Subcutaneous abdominal adipose tissue (tissue), 5 donors: Measurements from ENCODE around the gene NRP2.

Source experiments
- H3K27ac ChIP-seq: one replicate; pipeline ENCODE4 v1.7.0; 2013; ENCODE audit warnings: low read depth, mild to moderate bottlenecking, inconsistent platforms, low read length, moderate library complexity
- H3K27me3 ChIP-seq, 5 donors: one replicate each; pipeline ENCODE4 v1.7.0; 2013; ENCODE audit warnings: low read length in 5 of 5, inconsistent platforms in 1 of 5; ENCODE audit not compliant: control insufficient read depth in 5 of 5, insufficient read depth in 4 of 5
- H3K36me3 ChIP-seq, 5 donors: one replicate each; pipeline ENCODE4 v1.7.0; 2013; ENCODE audit warnings: low read length in 5 of 5; ENCODE audit not compliant: control insufficient read depth in 5 of 5, insufficient read depth in 5 of 5
- H3K4me1 ChIP-seq, 5 donors: one replicate each; pipeline ENCODE4 v1.7.0; 2013; ENCODE audit warnings: low read length in 5 of 5, mild to moderate bottlenecking in 3 of 5, moderate library complexity in 1 of 5; ENCODE audit not compliant: control insufficient read depth in 5 of 5, insufficient read depth in 5 of 5
- H3K4me3 ChIP-seq, 5 donors: one replicate each; pipeline ENCODE4 v1.7.0; 2013; ENCODE audit warnings: low read length in 5 of 5, low read depth in 1 of 5
- H3K9ac ChIP-seq, 5 donors: one replicate each; pipeline ENCODE4 v1.7.0; 2013; ENCODE audit warnings: low read length in 5 of 5, mild to moderate bottlenecking in 4 of 5, moderate library complexity in 3 of 5
- H3K9me3 ChIP-seq, 5 donors: one replicate each; pipeline ENCODE4 v1.7.0; 2013; ENCODE audit warnings: low read length in 5 of 5; ENCODE audit not compliant: control insufficient read depth in 5 of 5
- donor health status: healthy.
- donor health status: healthy.
- donor health status: healthy.
- donor health status: healthy.
- donor health status: healthy.

Gene NRP2

GRCh38 chr2:205678541-205679142 lies 3.7 kb upstream of the NRP2 start:
- Histone ChIP-seq H3K9ac (no peak overlapping the region), H3K9me3 (no peaks in the 10 kb centered on the region), H3K4me3 (no peak overlapping the region), H3K4me1 (peaks cover 4 to 31% (median 23%) of the 10 kb centered on the region in 5 donors), H3K27me3 (no peaks in the 10 kb centered on the region), H3K36me3 (no peaks in the 10 kb centered on the region), H3K27ac (no peak overlapping the region)

- Histone ChIP-seq H3K4me1 (peaks cover 4 to 40% (median 32%) of the 10 kb centered on the region in 5 donors), H3K9me3 (no peaks in the 10 kb centered on the region), H3K27ac (no peak overlapping the region), H3K4me3 (no peak overlapping the region), H3K36me3 (no peaks in the 10 kb centered on the region), H3K27me3 (no peaks in the 10 kb centered on the region), H3K9ac (no peak overlapping the region)
Observed at GRCh38 chr2:205679410-205680009, 2.8 kb upstream of the NRP2 start.

GRCh38 chr2:205680067-205680466 lies 2.2 kb upstream of the NRP2 start:
- no peak overlapping the region for H3K4me3 ChIP-seq
- peaks cover 4 to 46% (median 37%) of the 10 kb centered on the region in 5 donors for H3K4me1 ChIP-seq
- H3K27me3 ChIP-seq: no peaks in the 10 kb centered on the region
- H3K27ac ChIP-seq: no peak overlapping the region
- no peaks in the 10 kb centered on the region for H3K36me3 ChIP-seq
- H3K9ac ChIP-seq: no peak overlapping the region
- no peaks in the 10 kb centered on the region for H3K9me3 ChIP-seq

GRCh38 chr2:205680903-205681302 lies 1.4 kb upstream of the NRP2 start:
- H3K9me3 ChIP-seq: no peaks in the 10 kb centered on the region
- peaks cover 4 to 54% (median 39%) of the 10 kb centered on the region in 5 donors for H3K4me1 ChIP-seq
- H3K27ac ChIP-seq: no peak overlapping the region
- no peak overlapping the region for H3K4me3 ChIP-seq
- no peaks in the 10 kb centered on the region for H3K27me3 ChIP-seq
- H3K9ac ChIP-seq: no peak overlapping the region
- H3K36me3 ChIP-seq: no peaks in the 10 kb centered on the region

- peak overlapping the region in 4 of 5 donors; percentile 76 to 88 (median 81) for H3K9ac ChIP-seq
- H3K36me3 ChIP-seq: no peaks in the 10 kb centered on the region
- H3K9me3 ChIP-seq: no peaks in the 10 kb centered on the region
- H3K4me1 ChIP-seq: peaks cover 4 to 59% (median 44%) of the 10 kb centered on the region in 5 donors
- peak overlapping the region; percentile 88 for H3K27ac ChIP-seq
- H3K4me3 ChIP-seq: peak overlapping the region; percentile 62 to 83 (median 82)
- no peaks in the 10 kb centered on the region for H3K27me3 ChIP-seq
Observed at GRCh38 chr2:205681401-205682238, 681 bp upstream of the NRP2 start.

- H3K4me1 ChIP-seq: peaks cover 4 to 73% (median 58%) of the 10 kb centered on the region in 5 donors
- no peaks in the 10 kb centered on the region for H3K36me3 ChIP-seq
- peak overlapping the region; percentile 88 for H3K27ac ChIP-seq
- H3K27me3 ChIP-seq: no peaks in the 10 kb centered on the region
- H3K9me3 ChIP-seq: no peaks in the 10 kb centered on the region
- H3K4me3 ChIP-seq: peak overlapping the region; percentile 81 to 87 (median 83)
- peak overlapping the region; percentile 67 to 88 (median 77) for H3K9ac ChIP-seq
Observed at GRCh38 chr2:205682971-205683501, 735 bp downstream of the NRP2 start.

GRCh38 chr2:205683502-205684367 lies 1.4 kb downstream of the NRP2 start:
- H3K4me3 ChIP-seq: peak overlapping the region; percentile 81 to 87 (median 83)
- H3K27me3 ChIP-seq: no peaks in the 10 kb centered on the region
- H3K27ac ChIP-seq: peak overlapping the region; percentile 88
- H3K9me3 ChIP-seq: no peaks in the 10 kb centered on the region
- peaks cover 4 to 80% (median 64%) of the 10 kb centered on the region in 5 donors for H3K4me1 ChIP-seq
- H3K36me3 ChIP-seq: no peaks in the 10 kb centered on the region
- peak overlapping the region; percentile 67 to 88 (median 77) for H3K9ac ChIP-seq

- Histone ChIP-seq H3K36me3 (no peaks in the 10 kb centered on the region), H3K4me3 (peak overlapping the region; percentile 81 to 87 (median 83)), H3K4me1 (peaks cover 4 to 91% (median 74%) of the 10 kb centered on the region in 5 donors), H3K27ac (peak overlapping the region; percentile 88), H3K9ac (peak overlapping the region in 4 of 5 donors; percentile 77 to 88 (median 81)), H3K9me3 (no peaks in the 10 kb centered on the region), H3K27me3 (no peaks in the 10 kb centered on the region)
Observed at GRCh38 chr2:205684871-205685313, 2.6 kb downstream of the NRP2 start.

GRCh38 chr2:205685314-205686055 lies 3.2 kb downstream of the NRP2 start:
- Histone ChIP-seq H3K36me3 (no peaks in the 10 kb centered on the region), H3K4me3 (peak overlapping the region; percentile 81 to 87 (median 83))

More at GRCh38 chr2:205685314-205686055, 3.2 kb downstream of the NRP2 start:
- Histone ChIP-seq H3K9ac (peak overlapping the region in 4 of 5 donors; percentile 77 to 88 (median 81)), H3K4me1 (peaks cover 0 to 88% (median 68%) of the 10 kb centered on the region in 5 donors), H3K9me3 (no peaks in the 10 kb centered on the region), H3K27me3 (no peaks in the 10 kb centered on the region), H3K27ac (peak overlapping the region; percentile 88)
